ENCODE results near the gene USP10. TPM values are rescaled to one million over a fixed set of nuclear protein-coding genes. Genes with fewer than 3 reads are reported as not detected.

The USP10 gene
- total RNA-seq, 6 experiments from 2014 or later, result 41.5 to 53.2 (median 44.6) TPM

GRCh38 chr16:84813141-84813934, 113.5 kb downstream of the USP10 start:
- no peak for DNase-seq
- H3K27ac ChIP-seq, result no peak overlapping the region
- intact Hi-C loops (cut with DNase I), result no loop called here
- H3K36me3 ChIP-seq, result no peaks in the 10 kb centered on the region
- no peak overlapping the region for H3K4me3 ChIP-seq
- no peaks in the 10 kb centered on the region for H3K9me3 ChIP-seq
- H3K27me3 ChIP-seq, result no peaks in the 10 kb centered on the region
- WGBS (ENCODE audit: insufficient coverage, low coverage, low lambda C conversion rate, missing lambda C conversion rate), result 33% methylated on average over 5 of the region's 15 CpGs
- TF ChIP-seq POLR2A (IDR thresholded peaks at IDR 0.05), result no peak
- TF ChIP-seq, protein P1, sequence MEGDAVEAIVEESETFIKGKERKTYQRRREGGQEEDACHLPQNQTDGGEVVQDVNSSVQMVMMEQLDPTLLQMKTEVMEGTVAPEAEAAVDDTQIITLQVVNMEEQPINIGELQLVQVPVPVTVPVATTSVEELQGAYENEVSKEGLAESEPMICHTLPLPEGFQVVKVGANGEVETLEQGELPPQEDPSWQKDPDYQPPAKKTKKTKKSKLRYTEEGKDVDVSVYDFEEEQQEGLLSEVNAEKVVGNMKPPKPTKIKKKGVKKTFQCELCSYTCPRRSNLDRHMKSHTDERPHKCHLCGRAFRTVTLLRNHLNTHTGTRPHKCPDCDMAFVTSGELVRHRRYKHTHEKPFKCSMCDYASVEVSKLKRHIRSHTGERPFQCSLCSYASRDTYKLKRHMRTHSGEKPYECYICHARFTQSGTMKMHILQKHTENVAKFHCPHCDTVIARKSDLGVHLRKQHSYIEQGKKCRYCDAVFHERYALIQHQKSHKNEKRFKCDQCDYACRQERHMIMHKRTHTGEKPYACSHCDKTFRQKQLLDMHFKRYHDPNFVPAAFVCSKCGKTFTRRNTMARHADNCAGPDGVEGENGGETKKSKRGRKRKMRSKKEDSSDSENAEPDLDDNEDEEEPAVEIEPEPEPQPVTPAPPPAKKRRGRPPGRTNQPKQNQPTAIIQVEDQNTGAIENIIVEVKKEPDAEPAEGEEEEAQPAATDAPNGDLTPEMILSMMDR (IDR thresholded peaks at IDR 0.05), result no peak
- ATAC-seq, result no peak
- H3K4me1 ChIP-seq, result no peaks in the 10 kb centered on the region

DNA sequence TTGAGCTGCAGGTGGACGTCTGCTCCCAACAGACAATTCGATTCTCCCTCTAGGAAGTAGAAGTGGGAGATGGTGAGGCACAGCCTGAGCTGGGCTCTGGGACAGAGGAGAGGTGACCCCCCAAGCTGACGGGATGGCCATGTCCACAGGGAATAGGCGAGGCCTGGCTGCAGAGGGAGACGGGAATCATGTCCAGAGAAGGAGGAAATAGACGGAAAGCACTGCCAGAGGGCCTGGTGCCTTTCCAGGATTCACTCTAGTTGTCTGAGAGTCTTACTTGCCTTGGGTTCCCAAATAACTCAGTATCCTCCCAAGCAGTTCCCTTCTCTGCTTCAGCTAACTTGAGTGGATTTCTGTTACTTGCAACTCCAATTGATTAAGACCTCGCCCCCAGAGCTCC, 115.7 kb downstream of the USP10 start:
- H3K9me3 ChIP-seq, result no peaks in the 10 kb centered on the region
- no peaks in the 10 kb centered on the region for H3K36me3 ChIP-seq
- peaks cover 0 to 5% of the 10 kb centered on the region in 2 donors for H3K27me3 ChIP-seq
- TF ChIP-seq, protein P1 (IDR thresholded peaks at IDR 0.05), result no peak
- no peak for TF ChIP-seq POLR2A (IDR thresholded peaks at IDR 0.05)
- DNase-seq (no peak), ATAC-seq (no peak)
- 60% methylated on average over 3 of the region's 7 CpGs for WGBS (ENCODE audit: insufficient coverage, low coverage, low lambda C conversion rate, missing lambda C conversion rate)
- H3K4me3 ChIP-seq, result no peak overlapping the region
- peaks cover 0 to 9% (median 0%) of the 10 kb centered on the region in 4 donors for H3K4me1 ChIP-seq
- H3K27ac ChIP-seq, result no peak overlapping the region
- intact Hi-C loops (cut with DNase I), result no loop called here

DNA sequence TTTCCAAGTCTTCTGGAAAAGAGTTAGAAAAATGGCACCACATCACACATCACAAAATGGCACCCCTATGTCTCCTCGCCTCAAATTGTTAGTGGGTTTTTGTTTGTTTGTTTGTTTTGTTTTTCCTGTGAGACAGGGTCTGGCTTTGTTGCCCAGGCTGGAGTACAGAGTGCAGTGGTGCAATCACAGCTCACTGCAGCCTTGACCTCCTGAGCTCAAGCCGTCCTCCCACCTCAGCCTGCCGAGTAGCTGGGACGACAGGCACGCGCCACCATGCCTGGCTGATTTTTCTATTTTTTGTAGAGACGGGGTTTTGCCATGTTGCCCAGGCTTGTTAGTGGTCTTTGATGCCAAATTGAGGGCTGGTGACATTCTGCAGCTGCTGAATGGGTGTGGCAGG, 116.2 kb downstream of the USP10 start:
- Histone ChIP-seq H3K4me3 (no peak overlapping the region), H3K36me3 (no peaks in the 10 kb centered on the region), H3K27ac (no peak overlapping the region), H3K9me3 (no peaks in the 10 kb centered on the region), H3K4me1 (peaks cover 0 to 9% (median 0%) of the 10 kb centered on the region in 4 donors), H3K27me3 (peaks cover 0 to 5% of the 10 kb centered on the region in 2 donors)
- ATAC-seq, result no peak
- TF ChIP-seq POLR2A (IDR thresholded peaks at IDR 0.05), result no peak
- TF ChIP-seq, protein P1 (IDR thresholded peaks at IDR 0.05), result no peak
- no peak for DNase-seq
- WGBS (ENCODE audit: insufficient coverage, low coverage, low lambda C conversion rate, missing lambda C conversion rate), result 61% methylated on average over 7 of the region's 7 CpGs
- intact Hi-C loops (cut with DNase I), result no loop called here

GRCh38 chr16:84816485-84816884, 116.7 kb downstream of the USP10 start:
- H3K4me3 ChIP-seq, result no peak overlapping the region
- no peak for TF ChIP-seq POLR2A (IDR thresholded peaks at IDR 0.05)
- TF ChIP-seq, protein P1 (IDR thresholded peaks at IDR 0.05), result no peak
- no peak overlapping the region for H3K27ac ChIP-seq
- WGBS (ENCODE audit: insufficient coverage, low coverage, low lambda C conversion rate, missing lambda C conversion rate), result 76% methylated on average over 7 of the region's 10 CpGs
- ATAC-seq, result no peak
- peaks cover 0 to 9% (median 0%) of the 10 kb centered on the region in 4 donors for H3K4me1 ChIP-seq
- intact Hi-C loops (cut with DNase I), result no loop called here
- no peaks in the 10 kb centered on the region for H3K36me3 ChIP-seq
- DNase-seq, result no peak
- no peaks in the 10 kb centered on the region for H3K9me3 ChIP-seq
- peaks cover 0 to 5% of the 10 kb centered on the region in 2 donors for H3K27me3 ChIP-seq
